Measurements from ENCODE around the gene PACSIN3.
A peak's percentile ranks its signal among the peaks of the same experiment; 100 is the strongest.
"Not testable (repeated sequence)": the region's sequence is repeated elsewhere in the genome, so short reads cannot be mapped to it uniquely, and the experiment has no call there.

The PACSIN3 gene

GRCh38 chr11:47213950-47214565 is 27.8 kb upstream of the PACSIN3 start:
- Histone ChIP-seq H3K4me1 (ENCODE audit: insufficient read depth, low read length) (peaks cover 10% of the 10 kb centered on the region), H3K27ac (ENCODE audit: low read length) (no peak overlapping the region), H3K36me3 (ENCODE audit: insufficient read depth, low read depth, low read length) (peaks cover 7% of the 10 kb centered on the region), H3K9ac (ENCODE audit: low read depth, low read length) (peak overlapping the region; percentile 69; the same call in 1 of the 2 replicates), H3K9me3 (ENCODE audit: insufficient read depth, low read depth, low read length) (no peaks in the 10 kb centered on the region), H3K27me3 (ENCODE audit: insufficient read depth, low read length) (no peaks in the 10 kb centered on the region), H3K4me3 (ENCODE audit: low read length) (peak overlapping the region; percentile 88; the same call in 1 of the 2 replicates)

- Histone ChIP-seq H3K36me3 (ENCODE audit: insufficient read depth, low read depth, low read length) (peaks cover under 1% of the 10 kb centered on the region), H3K4me3 (ENCODE audit: low read length) (no peak overlapping the region), H3K4me1 (ENCODE audit: insufficient read depth, low read length) (peaks cover 10% of the 10 kb centered on the region), H3K27ac (ENCODE audit: low read length) (no peak overlapping the region), H3K27me3 (ENCODE audit: insufficient read depth, low read length) (no peaks in the 10 kb centered on the region), H3K9ac (ENCODE audit: low read depth, low read length) (no peak overlapping the region), H3K9me3 (ENCODE audit: insufficient read depth, low read depth, low read length) (no peaks in the 10 kb centered on the region)
These were observed 26.7 kb upstream of the PACSIN3 start for GRCh38 chr11:47212938-47213337.

GRCh38 chr11:47208628-47209027 is 22.4 kb upstream of the PACSIN3 start:
- H3K27ac ChIP-seq (ENCODE audit: low read length), result no peak overlapping the region

GRCh38 chr11:47208008-47208552 is 21.8 kb upstream of the PACSIN3 start:
- H3K27ac ChIP-seq (ENCODE audit: low read length); H3K4me3 ChIP-seq (ENCODE audit: low read length); H3K27me3 ChIP-seq (ENCODE audit: insufficient read depth, low read length); H3K9me3 ChIP-seq (ENCODE audit: insufficient read depth, low read depth, low read length); H3K4me1 ChIP-seq (ENCODE audit: insufficient read depth, low read length); H3K36me3 ChIP-seq (ENCODE audit: insufficient read depth, low read depth, low read length); H3K9ac ChIP-seq (ENCODE audit: low read depth, low read length): not testable (repeated sequence)

More at GRCh38 chr11:47208628-47209027, 22.4 kb upstream of the PACSIN3 start:
- no peaks in the 10 kb centered on the region for H3K36me3 ChIP-seq (ENCODE audit: insufficient read depth, low read depth, low read length)
- no peaks in the 10 kb centered on the region for H3K9me3 ChIP-seq (ENCODE audit: insufficient read depth, low read depth, low read length)
- H3K27me3 ChIP-seq (ENCODE audit: insufficient read depth, low read length), result no peaks in the 10 kb centered on the region
- no peak overlapping the region for H3K4me3 ChIP-seq (ENCODE audit: low read length)
- no peak overlapping the region for H3K9ac ChIP-seq (ENCODE audit: low read depth, low read length)
- peaks cover 9% of the 10 kb centered on the region for H3K4me1 ChIP-seq (ENCODE audit: insufficient read depth, low read length)

GRCh38 chr11:47207459-47207858 is 21.2 kb upstream of the PACSIN3 start:
- no peak overlapping the region for H3K9ac ChIP-seq (ENCODE audit: low read depth, low read length)
- no peaks in the 10 kb centered on the region for H3K27me3 ChIP-seq (ENCODE audit: insufficient read depth, low read length)
- peaks cover 9% of the 10 kb centered on the region for H3K4me1 ChIP-seq (ENCODE audit: insufficient read depth, low read length)
- H3K4me3 ChIP-seq (ENCODE audit: low read length), result no peak overlapping the region
- H3K27ac ChIP-seq (ENCODE audit: low read length), result no peak overlapping the region
- no peaks in the 10 kb centered on the region for H3K9me3 ChIP-seq (ENCODE audit: insufficient read depth, low read depth, low read length)
- H3K36me3 ChIP-seq (ENCODE audit: insufficient read depth, low read depth, low read length), result no peaks in the 10 kb centered on the region

GRCh38 chr11:47206577-47206976 is 20.3 kb upstream of the PACSIN3 start:
- H3K9me3 ChIP-seq (ENCODE audit: insufficient read depth, low read depth, low read length); H3K4me1 ChIP-seq (ENCODE audit: insufficient read depth, low read length); H3K27ac ChIP-seq (ENCODE audit: low read length); H3K27me3 ChIP-seq (ENCODE audit: insufficient read depth, low read length); H3K4me3 ChIP-seq (ENCODE audit: low read length); H3K36me3 ChIP-seq (ENCODE audit: insufficient read depth, low read depth, low read length); H3K9ac ChIP-seq (ENCODE audit: low read depth, low read length): not testable (repeated sequence)

GRCh38 chr11:47204637-47204989 is 18.4 kb upstream of the PACSIN3 start:
- Histone ChIP-seq H3K9ac (ENCODE audit: low read depth, low read length) (0 out of 2 replicates have a peak overlapping the region, but pooled peaks have one; percentile 23), H3K27ac (ENCODE audit: low read length) (no peak overlapping the region), H3K9me3 (ENCODE audit: insufficient read depth, low read depth, low read length) (no peaks in the 10 kb centered on the region), H3K4me3 (ENCODE audit: low read length) (no peak overlapping the region), H3K36me3 (ENCODE audit: insufficient read depth, low read depth, low read length) (no peaks in the 10 kb centered on the region), H3K27me3 (ENCODE audit: insufficient read depth, low read length) (no peaks in the 10 kb centered on the region), H3K4me1 (ENCODE audit: insufficient read depth, low read length) (peaks cover 9% of the 10 kb centered on the region)

- no peaks in the 10 kb centered on the region for H3K9me3 ChIP-seq (ENCODE audit: insufficient read depth, low read depth, low read length)
- no peak overlapping the region for H3K27ac ChIP-seq (ENCODE audit: low read length)
- no peak overlapping the region for H3K4me3 ChIP-seq (ENCODE audit: low read length)
- H3K27me3 ChIP-seq (ENCODE audit: insufficient read depth, low read length), result no peaks in the 10 kb centered on the region
- peaks cover 9% of the 10 kb centered on the region for H3K4me1 ChIP-seq (ENCODE audit: insufficient read depth, low read length)
- no peaks in the 10 kb centered on the region for H3K36me3 ChIP-seq (ENCODE audit: insufficient read depth, low read depth, low read length)
- no peak overlapping the region for H3K9ac ChIP-seq (ENCODE audit: low read depth, low read length)
These were observed 16.3 kb upstream of the PACSIN3 start for GRCh38 chr11:47202576-47202975.

- peaks cover 9% of the 10 kb centered on the region for H3K4me1 ChIP-seq (ENCODE audit: insufficient read depth, low read length)
These were observed 14.8 kb upstream of the PACSIN3 start for GRCh38 chr11:47201015-47201414.

GRCh38 chr11:47198161-47198560 is 11.9 kb upstream of the PACSIN3 start:
- not testable (repeated sequence) for H3K9ac ChIP-seq (ENCODE audit: low read depth, low read length); H3K4me1 ChIP-seq (ENCODE audit: insufficient read depth, low read length); H3K4me3 ChIP-seq (ENCODE audit: low read length); H3K9me3 ChIP-seq (ENCODE audit: insufficient read depth, low read depth, low read length); H3K27me3 ChIP-seq (ENCODE audit: insufficient read depth, low read length); H3K36me3 ChIP-seq (ENCODE audit: insufficient read depth, low read depth, low read length); H3K27ac ChIP-seq (ENCODE audit: low read length)

More at GRCh38 chr11:47201015-47201414, 14.8 kb upstream of the PACSIN3 start:
- Histone ChIP-seq H3K27ac (ENCODE audit: low read length) (no peak overlapping the region), H3K36me3 (ENCODE audit: insufficient read depth, low read depth, low read length) (no peaks in the 10 kb centered on the region), H3K27me3 (ENCODE audit: insufficient read depth, low read length) (no peaks in the 10 kb centered on the region), H3K4me3 (ENCODE audit: low read length) (no peak overlapping the region), H3K9ac (ENCODE audit: low read depth, low read length) (no peak overlapping the region), H3K9me3 (ENCODE audit: insufficient read depth, low read depth, low read length) (no peaks in the 10 kb centered on the region)

- H3K9ac ChIP-seq (ENCODE audit: low read depth, low read length), result no peak overlapping the region
- H3K4me3 ChIP-seq (ENCODE audit: low read length), result no peak overlapping the region
- no peaks in the 10 kb centered on the region for H3K36me3 ChIP-seq (ENCODE audit: insufficient read depth, low read depth, low read length)
- peaks cover 24% of the 10 kb centered on the region for H3K27me3 ChIP-seq (ENCODE audit: insufficient read depth, low read length)
- no peak overlapping the region for H3K27ac ChIP-seq (ENCODE audit: low read length)
- H3K9me3 ChIP-seq (ENCODE audit: insufficient read depth, low read depth, low read length), result no peaks in the 10 kb centered on the region
- H3K4me1 ChIP-seq (ENCODE audit: insufficient read depth, low read length), result peaks cover 5% of the 10 kb centered on the region
These were observed 5.9 kb upstream of the PACSIN3 start for GRCh38 chr11:47192111-47192510.

- H3K27ac ChIP-seq (ENCODE audit: low read length); H3K9ac ChIP-seq (ENCODE audit: low read depth, low read length); H3K4me3 ChIP-seq (ENCODE audit: low read length); H3K4me1 ChIP-seq (ENCODE audit: insufficient read depth, low read length); H3K9me3 ChIP-seq (ENCODE audit: insufficient read depth, low read depth, low read length); H3K36me3 ChIP-seq (ENCODE audit: insufficient read depth, low read depth, low read length): not testable (repeated sequence)
- H3K27me3 ChIP-seq (ENCODE audit: insufficient read depth, low read length), result peaks cover 32% of the 10 kb centered on the region
These were observed 4.9 kb upstream of the PACSIN3 start for GRCh38 chr11:47191137-47191536.
